PC-3 (cell line): ENCODE measurements around the gene CPE. TPM values are rescaled to one million over a fixed set of nuclear protein-coding genes. Genes with fewer than 3 reads are reported as not detected.

ENCODE experiments used
- ATAC-seq: fragments of 200-7000 bp; cut with Tn5 transposase; 2 replicates; pipeline ENCODE4 v1.9.1; 2020; ENCODE audit warnings: mild to moderate bottlenecking, moderate library complexity
- BruUV-seq: library from RNA; stranded (reverse); fragments of 400-500 nt; replicated peaks from 2 replicates; lab custom pipeline; 2021; lab: Mats Ljungman, UMichigan
- CTCF ChIA-PET: fragments of 300-600 bp; sonication (Branson Sonifier 250); formaldehyde crosslinking; loops from one replicate; lab custom pipeline; 2022; ENCODE audit warnings: antibody characterized with exemption; lab: Charles Lee
- POLR2A ChIA-PET: fragments of 300-600 bp; sonication (Branson Sonifier 250); formaldehyde crosslinking; loops from one replicate; lab custom pipeline; 2022; ENCODE audit warnings: antibody characterized with exemption; ENCODE audit not compliant: unreplicated experiment; lab: Charles Lee
- DNase-seq: peaks from one replicate; pipeline ENCODE4 v3.0.0-alpha.2; 2015
- H2AFZ ChIP-seq: fragments of 300-600 bp; sonication (generic); 2 replicates; pipeline ENCODE4 v1.6.0; 2016; ENCODE audit warnings: antibody characterized with exemption, low read length
- H3F3A ChIP-seq: fragments of 300-600 bp; sonication (generic); one replicate; pipeline ENCODE4 v1.6.0; 2017; ENCODE audit warnings: antibody characterized with exemption, low read length, control low read depth, mild to moderate bottlenecking; ENCODE audit not compliant: unreplicated experiment
- H3K27ac ChIP-seq: fragments of 300-600 bp; sonication (generic); 2 replicates; pipeline ENCODE4 v1.5.1; 2016; ENCODE audit warnings: mild to moderate bottlenecking, low read length
- H3K27me3 ChIP-seq: fragments of 300-600 bp; sonication (generic); 2 replicates; pipeline ENCODE4 v1.6.1; 2016; ENCODE audit warnings: low read length, mixed read lengths
- H3K36me3 ChIP-seq: fragments of 300-600 bp; sonication (generic); 2 replicates; pipeline ENCODE4 v1.6.1; 2016; ENCODE audit warnings: low read depth, mixed run types, low read length, mixed read lengths
- H3K4me1 ChIP-seq: fragments of 300-600 bp; sonication (generic); 2 replicates; pipeline ENCODE4 v1.5.1; 2016; ENCODE audit warnings: low read length; ENCODE audit not compliant: insufficient read depth
- H3K4me2 ChIP-seq: fragments of 300-600 bp; sonication (generic); 2 replicates; pipeline ENCODE4 v1.6.0; 2016; ENCODE audit warnings: low read length
- H3K4me3 ChIP-seq: fragments of 300-600 bp; sonication (generic); 2 replicates; pipeline ENCODE4 v1.5.1; 2016; ENCODE audit warnings: mild to moderate bottlenecking, low read length, mixed read lengths
- H3K79me2 ChIP-seq: fragments of 300-600 bp; sonication (generic); 2 replicates; pipeline ENCODE4 v1.6.1; 2017; ENCODE audit warnings: low read length, mixed read lengths
- H3K9ac ChIP-seq: fragments of 300-600 bp; sonication (generic); 2 replicates; pipeline ENCODE4 v1.6.0; 2016; ENCODE audit warnings: mild to moderate bottlenecking, low read length
- H3K9me2 ChIP-seq: fragments of 300-600 bp; sonication (generic); replicated peaks from 2 replicates; pipeline ENCODE4 v1.6.1; 2016; ENCODE audit warnings: mixed run types, low read length, mixed read lengths
- H3K9me3 ChIP-seq: fragments of 300-600 bp; sonication (generic); 2 replicates; pipeline ENCODE4 v1.6.1; 2016; ENCODE audit warnings: low read length, mixed read lengths
- H4K20me1 ChIP-seq: fragments of 300-600 bp; sonication (generic); 2 replicates; pipeline ENCODE4 v1.6.1; 2016; ENCODE audit warnings: low read length, mixed read lengths
- CTCF ChIP-seq: fragments of 300-600 bp; sonication (generic); conservative IDR thresholded peaks from 2 replicates; pipeline ENCODE4 v1.5.1; 2017; ENCODE audit warnings: antibody characterized with exemption, low read depth, mild to moderate bottlenecking, low read length
- EZH2 ChIP-seq: fragments of 300-600 bp; sonication (generic); IDR thresholded peaks from one replicate; pipeline ENCODE4 v1.6.1; 2017; ENCODE audit warnings: antibody characterized with exemption, mild to moderate bottlenecking, low read length; ENCODE audit not compliant: unreplicated experiment
- EZH2phosphoT487 ChIP-seq: fragments of 300-600 bp; sonication (generic); IDR thresholded peaks from 2 replicates; pipeline ENCODE4 v1.6.1; 2018; ENCODE audit warnings: mild to moderate bottlenecking, antibody characterized with exemption, low read length, borderline replicate concordance
- intact Hi-C: fragments of 100-400 bp; cut with micrococcal nuclease; formaldehyde crosslinking; loops from 2 replicates; pipeline ENCODE4 v1.9.0; 2023
- total RNA-seq: library from RNA; depleted of rRNA; stranded (reverse); fragments of >200 nt; gene quantifications from 2 replicates; pipeline ENCODE4 v1.2.3, GENCODE V29; 2014

The CPE gene
- total RNA-seq, 1 experiment from 2014 or later: 15.5 TPM

GRCh38 chr4:165330666-165331065, 48.1 kb upstream of the CPE start:
- no peak overlapping the region for H3K9ac ChIP-seq
- ATAC-seq (no peak), DNase-seq (no peak)
- no peak overlapping the region for H2AFZ ChIP-seq
- intact Hi-C loops: no loop called here
- peaks cover 62% of the 10 kb centered on the region for H3K79me2 ChIP-seq
- H3K36me3 ChIP-seq: peaks cover 21% of the 10 kb centered on the region
- H3K27me3 ChIP-seq: no peaks in the 10 kb centered on the region
- CTCF ChIA-PET: interaction anchor here (0.7 kb wide), 1 partner anchor 12 kb away, joined by 4 read pairs; no protein-coding TSS in a partner anchor
- POLR2A ChIA-PET: no interaction called here
- no peaks in the 10 kb centered on the region for H3F3A ChIP-seq
- 0 out of 2 replicates have a peak, but pooled peaks cover 13% of the 10 kb centered on the region for H4K20me1 ChIP-seq
- TF ChIP-seq EZH2phosphoT487: no peak
- TF ChIP-seq CTCF: no peak
- no peak for TF ChIP-seq EZH2
- peaks cover 13% of the 10 kb centered on the region for H3K4me1 ChIP-seq
- H3K9me3 ChIP-seq: no peaks in the 10 kb centered on the region
- peak overlapping the region; percentile 12; the same call in 1 of the 2 replicates for H3K4me2 ChIP-seq
- no peaks in the 10 kb centered on the region for H3K9me2 ChIP-seq
- H3K4me3 ChIP-seq: no peak overlapping the region
- BruUV-seq: no TSS peak
- no peak overlapping the region for H3K27ac ChIP-seq

GRCh38 chr4:165331359-165331758, 47.4 kb upstream of the CPE start:
- TF ChIP-seq EZH2 (no peak), CTCF (no peak), EZH2phosphoT487 (no peak)
- Histone ChIP-seq H4K20me1 (0 out of 2 replicates have a peak, but pooled peaks cover 14% of the 10 kb centered on the region), H3K4me1 (peaks cover 6% of the 10 kb centered on the region), H3K9me3 (no peaks in the 10 kb centered on the region), H3K27me3 (no peaks in the 10 kb centered on the region), H3K9ac (no peak overlapping the region), H3K79me2 (peaks cover 62% of the 10 kb centered on the region), H3K36me3 (peaks cover 21% of the 10 kb centered on the region), H3F3A (no peaks in the 10 kb centered on the region), H3K27ac (no peak overlapping the region), H2AFZ (no peak overlapping the region), H3K9me2 (no peaks in the 10 kb centered on the region), H3K4me3 (no peak overlapping the region), H3K4me2 (no peak overlapping the region)
- intact Hi-C loops: no loop called here
- ChIA-PET CTCF (no interaction called here), POLR2A (no interaction called here)
- ATAC-seq (no peak), DNase-seq (no peak)
- BruUV-seq: no TSS peak

- TF ChIP-seq CTCF (no peak), EZH2 (no peak), EZH2phosphoT487 (no peak)
- Histone ChIP-seq H3F3A (no peaks in the 10 kb centered on the region), H4K20me1 (0 out of 2 replicates have a peak, but pooled peaks cover 16% of the 10 kb centered on the region), H3K9me3 (no peaks in the 10 kb centered on the region), H3K9me2 (no peaks in the 10 kb centered on the region), H3K27ac (no peak overlapping the region), H2AFZ (no peak overlapping the region), H3K9ac (no peak overlapping the region), H3K36me3 (peaks cover 21% of the 10 kb centered on the region), H3K4me2 (no peak overlapping the region; the same call in 1 of the 2 replicates), H3K4me3 (no peak overlapping the region), H3K79me2 (peaks cover 62% of the 10 kb centered on the region), H3K27me3 (no peaks in the 10 kb centered on the region), H3K4me1 (peaks cover 4% of the 10 kb centered on the region; the same call in 1 of the 2 replicates)
- POLR2A ChIA-PET: no interaction called here
- BruUV-seq: no TSS peak
- CTCF ChIA-PET: no interaction called here
- DNase-seq (no peak), ATAC-seq (no peak)
- intact Hi-C loops: no loop called here
These were observed 47.0 kb upstream of the CPE start for GRCh38 chr4:165331823-165332222.
